Measurements from ENCODE around the gene RNASEH1. TPM values are rescaled to one million over a fixed set of nuclear protein-coding genes. Genes with fewer than 3 reads are reported as not detected.
A peak's percentile ranks its signal among the peaks of the same experiment; 100 is the strongest.

RNASEH1 gene
- total and polyA plus RNA-seq, 4 donors: 10.2 to 18.7 (median 12.9) TPM

- Histone ChIP-seq H3K36me3 (ENCODE audit: control insufficient read depth in 4 of 4, insufficient read depth in 3 of 4, low read depth in 1 of 4, low read length in 3 of 4) (no peaks in the 10 kb centered on the region), H3K27me3 (ENCODE audit: control insufficient read depth in 4 of 4, insufficient read depth in 4 of 4, low read length in 3 of 4) (no peaks in the 10 kb centered on the region), H3K4me1 (ENCODE audit: control insufficient read depth in 4 of 4, insufficient read depth in 4 of 4, low read length in 3 of 4) (peaks cover 3 to 37% (median 23%) of the 10 kb centered on the region in 4 donors), H3K9me3 (ENCODE audit: control insufficient read depth in 4 of 4, low read length in 3 of 4) (no peaks in the 10 kb centered on the region), H3K4me3 (ENCODE audit: low read depth in 1 of 3, low read length in 3 of 3) (peak overlapping the region in 2 of 3 donors; percentile 34 to 37), H3K9ac (ENCODE audit: low read depth in 1 of 2, low read length in 2 of 2) (no peak overlapping the region), H3K27ac (ENCODE audit: low read depth in 1 of 2, low read length in 2 of 2) (peak overlapping the region; percentile 66 to 85)
- WGBS: 76% methylated on average over 37 of the region's 37 CpGs
- DNase-seq (ENCODE audit: low spot score): peak; percentile 31
- TF ChIP-seq YY1 (IDR thresholded peaks at IDR 0.05): peak; percentile 17
- no peak for TF ChIP-seq ZBTB33 (IDR thresholded peaks at IDR 0.05)
- peak in 1 of 2 donors; percentile 10 for TF ChIP-seq HNF4A (conservative IDR thresholded peaks at IDR 0.05)
These were observed 48.5 kb upstream of the RNASEH1 start for GRCh38 chr2:3606370-3607201.

- TF ChIP-seq SP1 (IDR thresholded peaks at IDR 0.05) (no peak), CTCF (IDR thresholded peaks at IDR 0.05; ENCODE audit: low read depth, low read length, missing input control) (no peak), REST (IDR thresholded peaks at IDR 0.05) (no peak), NR2F2 (IDR thresholded peaks at IDR 0.05) (no peak), TAF1 (conservative IDR thresholded peaks at IDR 0.05) (no peak), ATF3 (IDR thresholded peaks at IDR 0.05) (no peak), MAX (IDR thresholded peaks at IDR 0.05) (no peak)
- 70% methylated on average over 11 of the region's 11 CpGs for WGBS
- no peaks in the 10 kb centered on the region for H3K9me3 ChIP-seq (ENCODE audit: control insufficient read depth in 4 of 4, low read length in 3 of 4)
- no peaks in the 10 kb centered on the region for H3K36me3 ChIP-seq (ENCODE audit: control insufficient read depth in 4 of 4, insufficient read depth in 3 of 4, low read depth in 1 of 4, low read length in 3 of 4)
- peak overlapping the region in 1 of 2 donors; percentile 28 for H3K9ac ChIP-seq (ENCODE audit: low read depth in 1 of 2, low read length in 2 of 2)
- H3K27me3 ChIP-seq (ENCODE audit: control insufficient read depth in 4 of 4, insufficient read depth in 4 of 4, low read length in 3 of 4): no peaks in the 10 kb centered on the region
- DNase-seq (ENCODE audit: low spot score): peak; percentile 22
- peak overlapping the region in 1 of 3 donors; percentile 37 for H3K4me3 ChIP-seq (ENCODE audit: low read depth in 1 of 3, low read length in 3 of 3)
- H3K27ac ChIP-seq (ENCODE audit: low read depth in 1 of 2, low read length in 2 of 2): peak overlapping the region; percentile 66 to 85
- peaks cover 3 to 37% (median 23%) of the 10 kb centered on the region in 4 donors for H3K4me1 ChIP-seq (ENCODE audit: control insufficient read depth in 4 of 4, insufficient read depth in 4 of 4, low read length in 3 of 4)
These were observed 47.9 kb upstream of the RNASEH1 start for GRCh38 chr2:3606028-3606369.
